Superior temporal gyrus (tissue), 1 donor: ENCODE measurements around the gene PADI2.
A peak's percentile ranks its signal among the peaks of the same experiment; 100 is the strongest.
"Not testable (repeated sequence)": the region's sequence is repeated elsewhere in the genome, so short reads cannot be mapped to it uniquely, and the experiment has no call there.

Source experiments
- DNase-seq: peaks from one replicate; pipeline ENCODE4 v3.0.0-alpha.2; 2016; ENCODE audit errors: extremely low spot score

Gene PADI2

GRCh38 chr1:17081439-17081838 is 37.8 kb downstream of the PADI2 start:
- DNase-seq: no peak

GRCh38 chr1:17080880-17081279 is 38.4 kb downstream of the PADI2 start:
- no peak for DNase-seq

GRCh38 chr1:17080085-17080759 is 39.0 kb downstream of the PADI2 start:
- DNase-seq: no peak

- no peak for DNase-seq
Observed at GRCh38 chr1:17078991-17079868, 40.0 kb downstream of the PADI2 start.

GRCh38 chr1:17075470-17076255 is 43.6 kb downstream of the PADI2 start:
- DNase-seq: no peak

- no peak for DNase-seq
Observed at GRCh38 chr1:17071794-17072193, 47.5 kb downstream of the PADI2 start.

GRCh38 chr1:17070163-17070525 is 49.1 kb downstream of the PADI2 start:
- DNase-seq: no peak

- no peak for DNase-seq
Observed at GRCh38 chr1:17069452-17070162, 49.6 kb downstream of the PADI2 start.

- no peak for DNase-seq
Observed at GRCh38 chr1:17068789-17069188, 50.5 kb downstream of the PADI2 start.

GRCh38 chr1:17067465-17068240 is 51.6 kb downstream of the PADI2 start:
- no peak for DNase-seq

- DNase-seq: no peak
Observed at GRCh38 chr1:17067069-17067426, 52.2 kb downstream of the PADI2 start.

- DNase-seq: no peak
Observed at GRCh38 chr1:17066361-17067068, 52.7 kb downstream of the PADI2 start.

- DNase-seq: no peak
Observed at GRCh38 chr1:17065666-17066065, 53.6 kb downstream of the PADI2 start.

GRCh38 chr1:17062751-17063150 is 56.5 kb downstream of the PADI2 start:
- not testable (repeated sequence) for DNase-seq

- DNase-seq: no peak
Observed at GRCh38 chr1:17061892-17062291, 57.4 kb downstream of the PADI2 start.

- DNase-seq: no peak
Observed at GRCh38 chr1:17061486-17061885, 57.8 kb downstream of the PADI2 start.

- peak; percentile 60 for DNase-seq
Observed at GRCh38 chr1:17060306-17060749, 58.9 kb downstream of the PADI2 start.

- peak; percentile 90 for DNase-seq
Observed at GRCh38 chr1:17059391-17060305, 59.6 kb downstream of the PADI2 start.

GRCh38 chr1:17056551-17056950 is 62.7 kb downstream of the PADI2 start:
- no peak for DNase-seq
